ES-I3 (cell line): ENCODE measurements around the gene NOS1AP.

Experiments
- H3K36me3 ChIP-seq: 2 replicates; pipeline ENCODE4 v1.6.1; 2013; ENCODE audit warnings: mild to moderate bottlenecking, low read length, control low read depth, moderate library complexity; ENCODE audit not compliant: insufficient read depth
- H3K4me1 ChIP-seq: 2 replicates; pipeline ENCODE4 v1.6.1; 2013; ENCODE audit warnings: mild to moderate bottlenecking, control low read depth, low read length; ENCODE audit not compliant: insufficient read depth
- H3K9ac ChIP-seq: 2 replicates; pipeline ENCODE4 v1.6.1; 2013; ENCODE audit warnings: low read depth, mild to moderate bottlenecking, low read length, moderate library complexity
- H3K9me3 ChIP-seq: 2 replicates; pipeline ENCODE4 v1.6.1; 2013; ENCODE audit warnings: mild to moderate bottlenecking, low read length, moderate library complexity; ENCODE audit not compliant: control insufficient read depth, insufficient read depth

The NOS1AP gene

DNA sequence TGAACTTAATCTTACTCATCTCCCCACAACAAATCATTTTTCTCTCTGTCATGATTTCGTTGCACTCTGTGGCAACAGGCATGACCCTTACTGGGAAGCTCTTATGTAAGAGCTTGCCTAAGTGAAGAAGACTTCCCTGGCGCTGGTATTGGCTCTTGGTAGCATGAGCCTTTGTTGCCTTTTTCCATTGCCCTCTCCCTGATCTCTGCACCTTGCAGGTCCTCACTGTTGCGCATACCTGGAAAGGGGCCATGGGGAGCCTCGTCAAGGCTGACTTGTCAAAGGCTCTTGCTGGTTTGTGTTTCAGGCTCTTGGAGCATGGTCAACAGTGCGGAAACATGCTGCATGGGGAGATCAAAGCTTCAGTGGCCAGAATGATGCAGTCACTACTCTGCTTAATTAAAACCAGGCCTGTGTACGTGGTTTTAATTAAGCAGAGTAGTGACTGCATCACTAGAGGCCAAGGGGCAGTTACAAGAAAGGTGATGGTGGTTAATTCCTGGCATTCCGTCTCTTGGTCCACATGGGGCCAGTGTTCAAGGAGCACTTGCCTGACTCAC is 165.8 kb downstream of the NOS1AP start:
- Histone ChIP-seq H3K4me1 (peaks cover 15% of the 10 kb centered on the region), H3K9me3 (no peaks in the 10 kb centered on the region), H3K9ac (no peak overlapping the region), H3K36me3 (no peaks in the 10 kb centered on the region)

DNA sequence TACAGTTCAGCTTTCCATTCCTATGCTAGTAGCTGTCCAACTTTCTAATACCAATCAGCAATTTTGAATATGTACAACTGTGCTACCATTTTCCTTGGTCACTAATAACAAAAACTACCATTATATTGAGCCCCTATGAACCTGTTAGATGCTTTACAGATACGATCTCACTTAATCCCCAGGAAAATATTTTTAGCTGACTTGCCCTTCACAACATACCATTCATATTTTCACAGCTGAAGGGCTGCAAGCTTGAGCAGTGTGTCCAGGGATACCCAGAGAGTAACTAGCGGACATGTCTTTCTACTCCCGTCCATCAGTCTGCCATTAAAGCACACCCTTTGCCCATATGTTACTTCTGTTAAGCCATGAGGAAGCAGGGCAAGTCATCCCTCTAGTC is 166.7 kb downstream of the NOS1AP start:
- Histone ChIP-seq H3K9me3 (no peaks in the 10 kb centered on the region), H3K4me1 (peaks cover 7% of the 10 kb centered on the region), H3K36me3 (no peaks in the 10 kb centered on the region), H3K9ac (no peak overlapping the region)

- H3K36me3 ChIP-seq, result no peaks in the 10 kb centered on the region
- H3K9me3 ChIP-seq, result no peaks in the 10 kb centered on the region
- no peak overlapping the region for H3K9ac ChIP-seq
- H3K4me1 ChIP-seq, result peaks cover 5% of the 10 kb centered on the region
These were observed 167.1 kb downstream of the NOS1AP start for GRCh38 chr1:162236618-162237017.

DNA sequence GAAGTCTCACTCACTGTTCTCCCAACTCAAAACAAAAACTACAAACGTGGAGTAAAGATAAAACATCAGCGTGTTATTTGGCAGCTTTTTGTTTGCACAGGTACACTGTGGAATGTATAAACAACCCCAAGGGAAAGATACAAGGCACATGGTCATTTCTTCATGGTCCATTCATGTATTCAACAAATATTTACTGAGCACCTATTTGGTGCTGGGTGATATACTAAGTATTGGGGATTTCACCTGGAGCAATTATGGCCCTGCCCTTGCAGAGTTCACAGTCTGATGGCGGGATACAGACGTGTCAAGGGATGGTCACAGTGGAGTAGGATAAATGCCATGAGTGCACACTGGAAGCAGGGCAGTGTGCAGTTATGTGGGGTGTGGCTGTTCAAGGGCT is 171.1 kb downstream of the NOS1AP start:
- Histone ChIP-seq H3K9me3 (no peaks in the 10 kb centered on the region), H3K9ac (no peak overlapping the region), H3K36me3 (no peaks in the 10 kb centered on the region), H3K4me1 (no peaks in the 10 kb centered on the region; the same call in 1 of the 2 replicates)

DNA sequence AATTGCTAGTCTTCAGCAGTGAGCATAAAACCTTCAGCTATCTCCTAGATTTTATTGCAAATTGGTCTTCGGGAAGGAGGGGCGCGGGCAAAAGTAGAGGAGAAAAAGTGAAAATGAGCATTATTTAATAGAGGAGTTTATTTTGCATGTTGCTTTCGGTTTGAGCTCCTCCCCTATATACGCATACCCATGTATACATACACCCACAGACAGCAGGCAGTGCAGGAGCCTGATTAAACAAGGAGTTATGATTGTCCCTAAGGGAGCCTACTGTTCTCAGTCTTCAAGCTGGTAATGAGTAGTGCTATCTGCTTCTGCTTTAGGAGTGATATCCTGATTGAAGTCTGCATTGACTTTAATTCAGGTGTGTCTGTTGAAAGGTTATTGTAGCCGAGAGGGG is 173.3 kb downstream of the NOS1AP start:
- Histone ChIP-seq H3K9me3 (no peaks in the 10 kb centered on the region), H3K4me1 (no peaks in the 10 kb centered on the region; the same call in 1 of the 2 replicates), H3K9ac (no peak overlapping the region), H3K36me3 (no peaks in the 10 kb centered on the region)

DNA sequence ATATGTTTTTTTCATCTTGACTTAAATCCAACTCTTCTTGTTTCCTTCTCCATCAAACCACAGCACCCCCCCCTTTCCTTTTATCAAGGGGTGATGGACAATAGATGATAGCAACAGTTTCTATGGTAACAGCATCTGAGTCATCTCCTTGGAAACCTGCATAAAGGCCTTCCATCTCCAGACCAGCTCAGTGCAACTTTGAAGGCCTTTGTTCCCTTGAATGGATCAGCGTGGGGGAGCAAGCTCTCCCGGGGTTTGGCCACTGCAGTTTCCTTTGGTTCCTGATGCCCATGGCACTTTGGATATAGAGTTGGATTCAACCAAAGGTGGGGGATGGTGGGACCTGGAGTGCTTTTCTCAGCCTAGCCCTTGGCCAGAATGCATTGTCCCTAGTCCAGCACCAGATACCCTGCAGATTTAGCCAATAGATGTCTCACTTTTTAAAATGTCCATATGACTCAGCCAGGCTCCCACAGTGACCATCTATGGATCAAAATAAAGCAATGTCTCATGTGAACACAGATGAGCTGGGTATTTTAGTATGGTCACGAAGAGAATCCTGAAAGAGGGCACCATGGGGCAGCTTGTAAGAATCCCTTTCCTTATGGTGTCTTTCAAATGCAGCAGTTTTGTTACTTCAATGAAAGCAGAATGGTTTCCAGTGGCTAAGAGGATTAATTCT is 179.5 kb downstream of the NOS1AP start:
- Histone ChIP-seq H3K36me3 (no peaks in the 10 kb centered on the region), H3K4me1 (peaks cover 22% of the 10 kb centered on the region), H3K9me3 (no peaks in the 10 kb centered on the region), H3K9ac (no peak overlapping the region)

GRCh38 chr1:162250004-162250730 is 180.7 kb downstream of the NOS1AP start:
- H3K9ac ChIP-seq, result no peak overlapping the region

GRCh38 chr1:162251102-162251501 is 181.6 kb downstream of the NOS1AP start:
- Histone ChIP-seq H3K9ac (no peak overlapping the region), H3K4me1 (peaks cover 28% of the 10 kb centered on the region), H3K36me3 (no peaks in the 10 kb centered on the region), H3K9me3 (no peaks in the 10 kb centered on the region)

More at GRCh38 chr1:162250004-162250730, 180.7 kb downstream of the NOS1AP start:
- no peaks in the 10 kb centered on the region for H3K36me3 ChIP-seq
- H3K4me1 ChIP-seq, result peaks cover 25% of the 10 kb centered on the region
- no peaks in the 10 kb centered on the region for H3K9me3 ChIP-seq

DNA sequence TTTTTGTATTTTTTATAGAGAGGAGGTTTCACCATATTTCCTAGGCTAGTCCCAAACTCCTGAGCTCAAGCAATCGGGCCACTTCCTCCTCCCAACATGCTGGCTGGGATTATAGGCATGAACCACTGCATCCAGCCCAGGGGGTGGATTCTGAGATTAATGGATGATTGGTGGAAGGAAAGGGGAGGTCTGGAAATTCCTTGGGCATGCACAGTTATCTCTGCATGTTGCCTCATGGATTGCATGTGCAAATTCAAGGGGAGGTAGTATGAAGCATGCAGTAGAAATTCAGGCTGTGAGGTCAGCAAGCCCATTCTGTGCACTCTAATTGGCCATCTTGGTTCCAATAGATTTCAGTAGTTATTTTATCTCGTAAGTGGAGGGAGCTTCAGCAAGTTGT is 182.7 kb downstream of the NOS1AP start:
- H3K36me3 ChIP-seq, result no peaks in the 10 kb centered on the region
- no peaks in the 10 kb centered on the region for H3K9me3 ChIP-seq
- no peak overlapping the region for H3K9ac ChIP-seq
- peaks cover 28% of the 10 kb centered on the region for H3K4me1 ChIP-seq

DNA sequence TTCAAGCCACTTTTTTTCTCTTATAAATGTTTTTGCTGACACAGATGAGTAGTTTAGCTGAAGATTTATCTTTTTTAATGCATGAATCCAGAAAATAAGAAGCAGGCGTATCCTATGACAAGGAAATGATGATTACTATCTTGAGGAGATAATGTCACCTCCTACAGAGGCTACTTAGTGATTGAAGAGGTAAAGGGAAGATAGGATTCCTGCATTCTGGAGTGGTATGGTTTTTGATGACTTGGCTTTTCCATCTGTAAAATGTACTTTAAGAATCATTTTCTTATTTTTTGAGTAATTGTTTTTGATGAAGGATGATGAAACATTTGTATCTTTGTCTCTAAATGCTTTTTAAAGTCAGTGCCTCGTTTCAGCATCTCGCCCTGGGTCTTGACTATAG is 184.3 kb downstream of the NOS1AP start:
- no peaks in the 10 kb centered on the region for H3K36me3 ChIP-seq
- no peak overlapping the region for H3K9ac ChIP-seq
- peaks cover 28% of the 10 kb centered on the region for H3K4me1 ChIP-seq
- no peaks in the 10 kb centered on the region for H3K9me3 ChIP-seq

DNA sequence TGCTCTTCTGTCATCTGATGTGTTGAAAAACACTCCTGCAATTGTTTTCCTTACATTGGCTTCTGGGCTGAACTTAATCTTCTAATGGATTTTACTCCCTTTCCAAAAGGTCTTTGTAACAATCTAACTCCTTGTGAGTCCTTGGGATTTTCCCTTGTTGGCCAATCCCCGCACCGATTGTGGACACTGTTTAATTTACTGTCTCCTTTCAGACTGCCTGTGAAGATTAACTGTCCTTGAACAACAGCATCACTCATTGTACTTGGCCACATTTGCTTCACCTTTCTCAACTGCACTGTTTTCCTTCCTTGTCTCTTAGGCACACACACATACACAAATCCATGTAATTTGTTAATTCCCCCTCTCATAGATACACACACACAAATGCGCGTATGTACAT is 186.8 kb downstream of the NOS1AP start:
- no peak overlapping the region for H3K9ac ChIP-seq
- H3K4me1 ChIP-seq, result peaks cover 6% of the 10 kb centered on the region
- H3K36me3 ChIP-seq, result no peaks in the 10 kb centered on the region
- H3K9me3 ChIP-seq, result no peaks in the 10 kb centered on the region

- no peaks in the 10 kb centered on the region for H3K36me3 ChIP-seq
- peaks cover 6% of the 10 kb centered on the region for H3K4me1 ChIP-seq
- no peaks in the 10 kb centered on the region for H3K9me3 ChIP-seq
- H3K9ac ChIP-seq, result no peak overlapping the region
These were observed 188.9 kb downstream of the NOS1AP start for GRCh38 chr1:162258394-162258793.

- peaks cover 5% of the 10 kb centered on the region for H3K4me1 ChIP-seq
- no peaks in the 10 kb centered on the region for H3K9me3 ChIP-seq
- H3K36me3 ChIP-seq, result no peaks in the 10 kb centered on the region
- H3K9ac ChIP-seq, result no peak overlapping the region
These were observed 190.5 kb downstream of the NOS1AP start for GRCh38 chr1:162259894-162260455.

GRCh38 chr1:162264108-162264507 is 194.6 kb downstream of the NOS1AP start:
- Histone ChIP-seq H3K9ac (no peak overlapping the region), H3K4me1 (no peaks in the 10 kb centered on the region), H3K9me3 (no peaks in the 10 kb centered on the region), H3K36me3 (no peaks in the 10 kb centered on the region)

GRCh38 chr1:162265983-162266382 is 196.5 kb downstream of the NOS1AP start:
- Histone ChIP-seq H3K4me1 (no peaks in the 10 kb centered on the region), H3K9me3 (no peaks in the 10 kb centered on the region), H3K36me3 (no peaks in the 10 kb centered on the region), H3K9ac (no peak overlapping the region)
